Adrenal gland (tissue), 5 donors: ENCODE data around the gene ADGRG7.

Experiments
- POLR2A ChIP-seq, 2 donors: fragments of 450-650 bp; IDR thresholded peaks; one replicate each; pipeline ENCODE4 v1.6.1; 2017; ENCODE audit warnings: antibody characterized with exemption in 2 of 2, mild to moderate bottlenecking in 2 of 2, moderate library complexity in 1 of 2
- TF ChIP-seq, protein P1 (sequence below), 6 experiments: fragments of 450-650 bp in 4 of 6; fragments of 200-600 bp in 2 of 6; sonication (generic) in 1 of 6; IDR thresholded peaks; 1 replicate in 5 of 6; 2 replicates in 1 of 6; pipeline versions ENCODE4 v1.5.1 to v1.8.0; 2016 to 2021; ENCODE audit warnings: antibody characterized with exemption in 6 of 6, mild to moderate bottlenecking in 2 of 6, moderate library complexity in 1 of 6
- donor health status: DM: no; HTN: no; CAD: no.

DNA sequence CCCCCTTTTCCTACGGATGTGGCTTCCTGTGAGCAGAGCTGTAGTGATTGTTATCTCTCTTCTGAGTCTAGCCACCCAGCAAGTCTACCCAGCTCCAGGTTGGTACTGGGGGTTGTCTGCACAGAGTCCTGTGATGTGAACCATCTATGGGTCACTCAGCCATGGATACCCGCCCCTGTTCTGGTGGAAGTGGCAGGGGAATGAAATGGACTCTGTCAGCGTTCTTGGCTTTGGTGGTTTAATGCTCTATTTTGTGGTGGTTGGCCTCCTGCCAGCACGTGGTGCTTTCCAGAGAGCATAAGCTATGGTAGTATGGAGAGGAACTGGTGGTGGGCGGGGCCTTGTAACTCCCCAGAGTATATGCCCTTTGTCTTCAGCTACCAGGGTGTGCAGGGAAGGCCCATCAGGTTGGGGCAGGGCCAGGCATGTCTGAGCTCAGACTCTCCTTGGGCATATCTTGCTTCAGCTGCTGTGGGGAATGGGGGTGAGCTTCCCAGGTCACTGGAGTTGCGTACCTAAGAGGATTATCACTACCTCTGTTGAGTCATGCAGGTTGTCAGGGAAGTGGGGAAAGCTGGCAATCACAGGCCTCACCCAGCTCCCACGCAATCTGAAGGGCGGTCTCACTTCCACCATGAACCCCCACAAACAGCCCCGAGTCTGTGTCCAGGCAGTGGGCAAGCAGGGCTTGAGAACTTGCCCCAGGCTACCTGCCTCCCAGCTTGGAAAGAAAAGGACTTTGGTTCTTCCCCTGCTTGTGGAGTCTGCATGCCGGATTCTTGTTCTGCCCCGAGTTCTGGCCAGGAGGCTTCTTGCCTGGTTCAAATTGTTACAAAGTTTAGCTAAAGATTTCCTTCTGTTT lies 9.0 kb upstream of the ADGRG7 start:
- TF ChIP-seq, protein P1, sequence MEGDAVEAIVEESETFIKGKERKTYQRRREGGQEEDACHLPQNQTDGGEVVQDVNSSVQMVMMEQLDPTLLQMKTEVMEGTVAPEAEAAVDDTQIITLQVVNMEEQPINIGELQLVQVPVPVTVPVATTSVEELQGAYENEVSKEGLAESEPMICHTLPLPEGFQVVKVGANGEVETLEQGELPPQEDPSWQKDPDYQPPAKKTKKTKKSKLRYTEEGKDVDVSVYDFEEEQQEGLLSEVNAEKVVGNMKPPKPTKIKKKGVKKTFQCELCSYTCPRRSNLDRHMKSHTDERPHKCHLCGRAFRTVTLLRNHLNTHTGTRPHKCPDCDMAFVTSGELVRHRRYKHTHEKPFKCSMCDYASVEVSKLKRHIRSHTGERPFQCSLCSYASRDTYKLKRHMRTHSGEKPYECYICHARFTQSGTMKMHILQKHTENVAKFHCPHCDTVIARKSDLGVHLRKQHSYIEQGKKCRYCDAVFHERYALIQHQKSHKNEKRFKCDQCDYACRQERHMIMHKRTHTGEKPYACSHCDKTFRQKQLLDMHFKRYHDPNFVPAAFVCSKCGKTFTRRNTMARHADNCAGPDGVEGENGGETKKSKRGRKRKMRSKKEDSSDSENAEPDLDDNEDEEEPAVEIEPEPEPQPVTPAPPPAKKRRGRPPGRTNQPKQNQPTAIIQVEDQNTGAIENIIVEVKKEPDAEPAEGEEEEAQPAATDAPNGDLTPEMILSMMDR (IDR thresholded peaks at IDR 0.05), result no peak
- TF ChIP-seq POLR2A (IDR thresholded peaks at IDR 0.05), result no peak
